HL-60/S4 (cell line): Measurements from ENCODE around the gene LCNL1.

ENCODE experiments used
- in situ Hi-C: fragments of 300-500 bp; cut with MboI; formaldehyde crosslinking; loops from 2 replicates; pipeline ENCODE4 v1.14.3; 2022; ENCODE audit warnings: low sequenced_read_pairs

Gene LCNL1

GRCh38 chr9:136946228-136947027 is 36.4 kb upstream of the LCNL1 start:
- in situ Hi-C loops: no loop called here

- in situ Hi-C loops: no loop called here
Measured at GRCh38 chr9:136947028-136947891, 35.5 kb upstream of the LCNL1 start.

GRCh38 chr9:136947955-136948510 is 34.8 kb upstream of the LCNL1 start:
- in situ Hi-C loops: no loop called here

- in situ Hi-C loops: no loop called here
Measured at GRCh38 chr9:136949239-136949816, 33.5 kb upstream of the LCNL1 start.

GRCh38 chr9:136949817-136950655 is 32.8 kb upstream of the LCNL1 start:
- in situ Hi-C loops: no loop called here

GRCh38 chr9:136950656-136951276 is 32.0 kb upstream of the LCNL1 start:
- in situ Hi-C loops: no loop called here

DNA sequence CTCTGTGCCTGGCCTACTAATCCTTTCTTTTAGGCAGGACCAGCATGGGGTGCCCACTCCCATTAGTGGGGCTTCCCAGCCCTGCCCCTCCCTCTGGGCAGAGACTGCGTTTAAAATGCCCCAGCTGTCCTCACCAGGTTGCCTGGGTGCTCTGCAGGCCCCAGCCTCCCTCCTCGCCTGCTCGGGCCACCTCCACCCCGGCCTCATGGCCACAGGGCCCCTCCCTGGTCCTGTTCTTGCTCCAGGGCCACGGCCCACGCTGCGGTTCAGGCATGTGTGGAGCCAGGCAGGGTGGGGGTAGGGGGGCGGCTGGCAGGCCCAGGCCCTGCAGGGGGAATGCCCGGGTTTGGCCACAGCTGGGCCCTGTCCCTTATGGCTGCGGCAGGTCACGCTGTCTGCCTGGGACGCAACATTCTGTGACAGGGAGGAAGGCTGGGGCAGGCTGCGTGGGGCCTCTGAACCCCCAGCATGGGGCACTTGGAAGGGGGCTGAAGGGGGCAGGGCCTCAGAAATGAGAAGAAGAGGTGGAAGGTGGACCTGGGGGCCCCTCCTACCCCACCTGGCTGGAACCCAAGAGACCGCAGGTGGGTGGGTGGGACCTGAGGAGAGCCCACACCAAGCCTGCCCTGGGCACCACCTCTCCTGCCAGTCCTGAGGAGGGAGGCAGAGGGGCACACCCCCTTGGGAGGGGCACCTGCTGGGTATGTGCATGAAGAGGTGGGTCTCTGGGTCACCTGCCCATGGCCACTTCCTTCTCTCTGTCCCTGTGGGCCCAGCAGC is 31.1 kb upstream of the LCNL1 start, which contains the start of gene LCN12:
Gene LCN12, plus strand, starts transcription at position 733 of the 780 bp plus-strand sequence. CDS start 55 bp downstream, outside the sequence.
- in situ Hi-C loops: no loop called here

GRCh38 chr9:136952321-136952850 is 30.4 kb upstream of the LCNL1 start:
- in situ Hi-C loops: no loop called here

- in situ Hi-C loops: no loop called here
Measured at GRCh38 chr9:136952876-136953770, 29.7 kb upstream of the LCNL1 start.

GRCh38 chr9:136953771-136954269 is 29.0 kb upstream of the LCNL1 start:
- in situ Hi-C loops: no loop called here

DNA sequence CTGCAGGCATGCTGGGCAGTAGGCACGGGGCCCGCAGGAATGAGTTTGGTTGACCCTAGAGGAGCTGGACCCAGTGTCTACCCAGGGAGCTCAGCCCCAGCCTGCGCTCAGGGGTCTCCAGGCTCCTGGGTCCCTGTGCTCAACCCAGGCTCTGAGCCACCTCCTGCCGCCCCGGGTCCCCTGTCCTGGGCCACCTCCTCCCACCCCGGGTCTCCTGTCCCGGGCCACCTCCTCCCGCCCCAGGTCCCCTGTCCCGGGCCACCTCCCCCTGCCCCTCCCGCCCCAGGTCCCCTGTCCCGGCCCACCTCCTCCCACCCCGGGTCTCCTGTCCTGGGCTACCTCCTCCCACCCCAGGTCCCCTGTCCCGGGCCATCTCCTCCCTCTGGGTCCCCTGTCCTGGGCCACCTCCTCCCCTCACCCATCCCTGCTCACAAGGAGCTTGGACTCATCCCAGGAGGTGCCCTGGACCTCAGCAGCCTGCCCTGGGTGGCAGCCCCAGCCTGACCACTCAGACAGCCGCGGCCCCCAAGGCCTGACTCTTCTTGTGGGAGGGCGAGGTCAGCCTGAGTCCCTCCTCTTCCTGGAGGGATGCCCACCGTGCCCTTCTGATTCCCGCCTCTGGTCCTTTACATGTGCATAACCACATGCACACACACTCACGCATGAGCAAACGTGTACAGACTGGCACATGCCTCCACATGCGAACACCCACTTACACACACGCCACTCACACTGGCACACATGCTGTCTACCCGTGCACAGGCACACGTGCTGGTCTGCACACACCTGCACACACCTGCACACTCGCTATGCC is 28.3 kb upstream of the LCNL1 start:
- in situ Hi-C loops: no loop called here

DNA sequence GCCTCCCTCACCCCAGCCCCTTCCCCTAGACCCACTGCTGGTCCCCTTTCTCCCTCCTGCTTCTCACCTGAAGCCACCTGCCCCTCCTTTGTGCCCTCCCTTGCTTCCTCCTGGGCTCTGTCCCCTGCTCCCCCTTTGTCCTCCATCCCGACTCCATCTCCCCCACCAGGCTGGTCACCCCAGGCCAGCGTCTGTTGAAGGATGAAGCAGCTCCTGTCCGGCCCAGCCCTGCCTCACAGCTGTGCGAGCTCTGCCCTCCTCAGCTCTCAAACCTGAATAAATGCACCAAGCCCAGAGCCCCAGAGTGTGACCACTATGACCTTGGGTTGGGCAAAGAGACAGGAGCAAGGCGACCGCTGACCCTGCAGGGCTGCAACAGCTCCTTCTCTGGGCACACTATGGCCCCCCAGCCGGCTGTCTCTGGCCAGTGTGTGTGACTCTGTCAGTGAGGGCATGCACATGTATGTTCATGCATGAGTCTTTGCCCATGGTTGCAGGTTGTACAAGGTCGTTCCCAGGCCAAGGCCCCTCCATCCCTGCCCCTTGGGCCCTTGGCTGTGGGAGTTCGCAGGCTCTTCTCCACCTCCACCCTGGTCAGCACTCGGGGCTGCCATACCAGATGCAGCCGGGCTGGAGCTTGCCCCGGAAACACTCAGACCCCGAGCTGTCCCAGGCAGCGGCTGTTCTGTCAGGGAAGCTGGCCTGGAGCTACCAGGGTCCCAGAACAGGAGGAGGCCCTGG is 27.4 kb upstream of the LCNL1 start:
- in situ Hi-C loops: no loop called here

DNA sequence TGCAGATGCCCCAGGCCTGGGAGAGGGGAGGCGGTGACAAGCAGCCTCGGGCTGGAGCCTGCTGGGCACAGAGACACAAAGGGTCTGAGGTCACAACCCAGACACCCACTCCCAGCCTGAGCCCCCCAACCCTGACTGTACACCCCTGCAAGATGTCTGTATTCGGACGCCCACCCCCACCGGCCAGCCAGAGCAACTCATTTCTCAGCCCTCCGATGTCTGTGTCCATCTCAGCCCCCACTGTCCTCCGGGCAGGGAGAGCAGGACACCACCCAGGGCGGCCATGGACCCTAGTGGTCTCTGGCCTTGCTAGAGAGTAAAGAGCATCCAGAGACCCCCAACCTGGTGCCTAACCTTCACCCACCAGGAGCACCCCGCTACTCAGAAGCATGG is 26.9 kb upstream of the LCNL1 start:
- in situ Hi-C loops: no loop called here

DNA sequence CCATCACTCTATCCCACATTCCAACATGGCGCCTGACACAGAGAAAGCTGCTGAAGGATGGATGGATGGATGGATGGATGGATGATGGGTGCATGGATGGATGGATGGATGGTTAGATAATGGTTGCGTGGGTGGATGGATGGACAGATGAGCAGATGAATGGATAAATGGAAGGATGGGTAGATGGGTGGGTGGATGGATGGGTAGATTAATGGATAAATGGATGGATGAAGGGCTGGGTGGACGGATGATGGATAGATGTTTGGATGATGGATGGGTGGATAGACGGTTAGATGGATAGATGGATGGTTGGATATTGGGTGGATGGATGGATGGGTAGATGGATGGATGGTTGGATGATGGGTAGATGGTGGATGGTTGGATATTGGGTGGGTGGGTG is 26.2 kb upstream of the LCNL1 start:
- in situ Hi-C loops: no loop called here

DNA sequence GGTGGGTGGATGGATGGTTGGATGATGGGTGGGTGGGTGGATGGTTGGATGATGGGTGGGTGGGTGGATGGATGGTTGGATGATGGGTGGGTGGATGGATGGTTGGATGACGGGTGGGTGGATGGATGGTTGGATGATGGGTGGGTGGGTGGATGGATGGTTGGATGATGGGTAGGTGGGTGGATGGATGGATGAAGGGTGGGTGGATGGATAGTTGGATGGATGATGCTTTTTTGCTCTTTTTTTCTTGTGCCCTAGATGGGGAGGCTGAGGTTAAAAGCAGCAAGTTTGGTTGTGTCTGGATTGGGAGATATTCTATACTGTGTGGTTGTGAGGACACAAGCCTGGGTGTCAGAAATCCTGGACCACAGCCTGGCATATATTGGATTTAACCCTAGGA is 25.3 kb upstream of the LCNL1 start:
- in situ Hi-C loops: no loop called here

GRCh38 chr9:136957901-136958300 is 24.9 kb upstream of the LCNL1 start:
- in situ Hi-C loops: no loop called here
